GM18517 (cell line): ENCODE results near the gene KIF26A.

Source experiments
- ATAC-seq: cut with Tn5 transposase; IDR thresholded peaks from one replicate; pipeline ENCODE4 v1.9.1; 2021; ENCODE audit warnings: mild to moderate bottlenecking, moderate library complexity; ENCODE audit not compliant: unreplicated experiment

Gene KIF26A

DNA sequence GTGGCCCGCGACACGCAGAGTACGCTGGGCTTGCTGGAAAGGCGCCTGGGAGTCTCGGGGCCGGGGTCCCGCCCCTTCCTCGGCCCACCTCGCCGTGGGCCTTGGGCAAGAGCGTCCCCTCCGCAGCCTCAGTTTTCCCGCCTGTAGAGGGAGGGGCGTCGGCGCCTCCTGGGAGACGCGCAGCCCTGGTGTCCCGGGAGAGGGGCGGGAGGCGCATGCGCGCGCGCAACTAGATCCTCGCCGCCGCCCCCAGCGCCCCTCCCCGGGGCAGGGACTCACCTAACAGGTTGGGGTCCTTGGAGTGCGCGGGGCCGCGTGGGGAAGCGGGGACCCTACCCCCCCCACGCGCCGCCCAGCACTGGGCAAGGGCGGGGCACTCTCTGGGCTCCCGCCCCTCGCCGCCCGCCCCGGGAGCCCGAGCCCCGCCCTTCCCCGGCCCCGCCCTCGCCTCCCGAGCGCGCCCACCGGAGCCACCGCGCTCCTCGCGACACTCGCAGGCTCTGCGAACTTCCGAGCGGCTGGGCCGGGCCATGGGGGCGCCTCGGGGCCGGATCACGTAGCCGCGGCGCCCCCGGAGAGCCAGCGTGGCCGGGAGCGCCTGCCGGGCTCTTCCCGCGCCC lies at the start of gene KIF26A:
KIF26A (plus strand) TSS at position 490 of the 620 bp plus-strand sequence. CDS start 136 bp downstream, outside the sequence.
- no peak for ATAC-seq

DNA sequence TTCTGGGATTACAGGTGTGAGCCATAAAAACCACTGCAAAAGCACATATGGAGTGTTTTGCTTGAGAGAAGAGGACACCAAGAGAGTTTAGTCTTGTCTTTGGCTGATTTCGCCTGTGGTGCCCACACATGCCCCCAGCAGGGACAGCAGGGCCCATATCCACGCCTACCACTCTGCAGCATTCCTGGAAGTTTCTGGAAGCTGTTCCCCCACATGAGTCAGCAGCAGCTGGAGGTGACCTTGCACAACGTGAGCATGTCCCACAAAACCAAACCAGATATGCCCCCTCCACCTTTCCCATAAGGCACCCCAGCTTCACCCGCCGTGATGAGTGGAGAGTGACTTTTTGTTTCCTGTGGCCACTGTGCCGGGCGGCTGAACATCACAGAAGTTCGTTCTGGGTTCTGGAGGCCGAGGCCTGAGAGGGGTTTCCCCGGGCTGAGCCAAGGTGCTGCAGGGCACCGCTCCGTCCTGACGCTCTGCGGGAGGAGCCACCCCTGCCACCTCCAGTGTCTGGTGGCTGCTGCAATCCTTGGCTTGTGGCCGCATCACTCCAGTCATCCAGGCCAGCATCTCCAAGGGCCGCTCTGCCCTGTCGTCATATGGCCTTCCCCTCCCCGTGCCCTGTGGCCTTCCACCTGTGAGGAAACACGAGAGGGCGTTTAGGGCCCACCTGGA lies 48.2 kb upstream of the KIF26A start:
- ATAC-seq = no peak

- no peak for ATAC-seq
Observed at GRCh38 chr14:104091061-104091926, 47.1 kb upstream of the KIF26A start.

DNA sequence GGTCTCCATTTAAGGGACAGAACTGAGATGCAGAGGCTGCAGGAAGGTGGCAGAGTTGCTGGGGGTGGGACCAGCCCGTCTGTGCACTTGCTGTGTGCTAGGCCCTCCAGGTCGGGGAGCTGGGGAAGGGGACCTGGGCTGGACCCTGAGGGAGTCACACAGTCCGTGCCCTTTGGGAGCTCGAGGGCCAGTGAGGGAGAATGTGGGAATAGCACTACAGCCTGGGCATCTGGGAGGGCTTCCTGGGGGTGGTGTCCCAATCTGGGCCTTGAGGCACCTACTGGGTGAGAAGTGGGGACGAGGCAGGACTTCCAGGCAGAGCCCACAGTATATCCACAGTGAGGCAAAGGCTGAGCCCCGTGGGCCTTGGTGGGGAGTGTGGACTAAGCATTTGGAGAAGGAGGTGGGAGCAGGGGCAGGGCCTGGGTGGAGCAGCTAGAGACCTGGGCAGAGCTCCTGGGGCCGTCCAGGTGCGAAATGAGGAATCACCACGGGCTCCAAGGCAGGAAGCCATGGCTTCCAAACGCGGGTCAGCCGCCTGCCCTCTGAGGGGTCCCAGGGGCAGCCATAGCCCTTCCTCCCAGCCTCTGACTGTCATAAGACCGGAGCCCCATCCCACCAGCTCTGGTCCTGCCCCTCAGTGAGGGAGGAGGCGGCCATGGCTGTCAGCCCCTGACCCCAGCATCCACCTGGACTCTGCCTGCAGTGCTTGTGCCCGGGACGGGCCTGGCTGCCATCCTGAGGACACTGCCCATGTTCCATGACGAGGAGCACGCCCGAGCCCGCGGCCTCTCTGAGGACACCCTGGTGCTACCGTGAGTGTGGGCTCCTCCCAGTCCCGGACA lies 46.2 kb upstream of the KIF26A start:
- no peak for ATAC-seq

DNA sequence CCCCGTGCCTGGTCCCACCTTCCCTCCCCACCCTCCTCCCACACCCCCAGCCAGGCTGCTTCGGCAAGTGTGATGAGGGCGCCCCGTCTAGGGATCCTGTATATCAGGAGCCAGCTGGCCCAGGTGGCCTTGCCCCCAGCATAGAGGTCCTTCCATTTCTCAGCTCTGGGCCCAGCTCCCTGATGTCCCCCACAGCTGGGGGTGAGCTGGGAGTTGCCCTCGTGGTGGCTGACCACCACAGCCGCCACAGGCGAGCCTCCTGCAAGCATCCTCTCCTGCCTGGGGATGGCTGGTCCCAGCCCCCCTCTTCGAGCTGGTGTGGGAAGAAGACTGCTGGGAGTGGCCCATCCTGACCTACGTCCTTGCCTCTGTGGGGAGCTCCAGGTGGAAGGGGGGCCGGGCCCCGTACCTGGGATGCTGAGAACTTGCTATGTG lies 45.4 kb upstream of the KIF26A start:
- no peak for ATAC-seq

DNA sequence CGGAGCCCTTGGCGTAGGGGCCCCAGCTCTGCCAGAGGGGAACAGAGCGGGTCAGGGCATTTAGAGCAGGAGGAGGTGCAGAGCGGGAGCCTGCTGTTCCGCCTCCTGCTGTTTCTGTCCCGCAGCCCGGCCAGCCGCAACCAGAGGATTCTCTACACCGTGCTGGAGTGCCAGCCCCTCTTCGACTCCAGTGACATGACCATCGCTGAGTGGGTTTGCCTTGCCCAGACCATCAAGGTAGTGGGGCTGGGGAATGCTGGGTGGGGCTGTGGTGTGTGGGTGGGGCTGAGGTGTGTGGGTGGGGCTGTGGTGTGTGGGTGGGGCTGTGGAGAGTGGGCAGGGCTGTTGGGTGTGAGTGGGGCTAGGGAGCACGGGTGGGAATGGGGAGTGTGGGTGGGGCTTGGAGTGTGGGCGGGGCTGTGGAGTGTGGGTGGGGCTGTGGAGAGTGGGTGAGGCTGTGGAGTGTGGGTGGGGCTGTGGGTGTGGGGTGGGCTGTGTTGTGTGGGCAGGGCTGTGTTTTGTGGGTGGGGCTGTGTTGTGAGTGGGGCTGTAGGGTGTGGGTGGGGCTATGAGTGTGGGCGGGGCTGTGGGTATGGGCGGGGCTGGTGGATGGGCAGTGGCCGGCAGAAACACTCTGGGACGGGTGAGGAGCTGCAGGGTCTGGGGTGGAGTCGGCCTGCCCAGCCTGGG lies 44.9 kb upstream of the KIF26A start:
- no peak for ATAC-seq

DNA sequence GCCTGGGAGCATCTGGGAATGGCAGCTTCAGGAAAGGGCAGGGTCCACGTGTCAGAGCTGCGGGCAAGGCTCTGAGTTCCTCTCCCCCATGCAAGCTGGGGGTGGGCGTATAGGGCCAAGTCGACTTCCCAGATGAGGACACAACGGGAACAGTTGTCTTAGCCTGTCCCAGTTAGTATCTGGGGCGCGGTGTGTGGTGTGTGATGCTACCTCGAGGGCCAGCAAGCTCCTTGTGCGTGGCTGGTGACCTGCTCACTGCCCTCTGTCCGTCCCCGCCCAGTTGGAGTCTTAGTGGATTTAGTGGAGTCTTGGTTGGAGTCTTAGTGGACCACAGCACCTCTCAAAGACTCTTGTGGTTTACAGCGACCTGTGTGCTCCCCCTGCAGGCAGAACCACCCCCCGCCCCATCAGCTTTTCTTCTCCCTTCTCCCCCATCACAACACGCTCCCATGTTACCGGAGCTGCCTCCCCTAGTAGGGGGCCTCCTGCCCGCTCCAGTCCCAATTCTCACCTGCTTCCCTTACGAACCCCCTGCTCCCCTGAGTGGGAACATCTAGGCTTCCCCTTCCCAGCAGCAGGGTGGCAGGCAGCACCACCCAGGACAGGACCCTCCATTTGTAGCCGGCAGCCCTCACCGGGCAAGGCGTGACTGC lies 44.2 kb upstream of the KIF26A start:
- ATAC-seq = no peak

- no peak for ATAC-seq
Observed at GRCh38 chr14:104094709-104095425, 43.5 kb upstream of the KIF26A start.

- no peak for ATAC-seq
Observed at GRCh38 chr14:104095426-104096310, 42.7 kb upstream of the KIF26A start.

- no peak for ATAC-seq
Observed at GRCh38 chr14:104096318-104096717, 42.1 kb upstream of the KIF26A start.

DNA sequence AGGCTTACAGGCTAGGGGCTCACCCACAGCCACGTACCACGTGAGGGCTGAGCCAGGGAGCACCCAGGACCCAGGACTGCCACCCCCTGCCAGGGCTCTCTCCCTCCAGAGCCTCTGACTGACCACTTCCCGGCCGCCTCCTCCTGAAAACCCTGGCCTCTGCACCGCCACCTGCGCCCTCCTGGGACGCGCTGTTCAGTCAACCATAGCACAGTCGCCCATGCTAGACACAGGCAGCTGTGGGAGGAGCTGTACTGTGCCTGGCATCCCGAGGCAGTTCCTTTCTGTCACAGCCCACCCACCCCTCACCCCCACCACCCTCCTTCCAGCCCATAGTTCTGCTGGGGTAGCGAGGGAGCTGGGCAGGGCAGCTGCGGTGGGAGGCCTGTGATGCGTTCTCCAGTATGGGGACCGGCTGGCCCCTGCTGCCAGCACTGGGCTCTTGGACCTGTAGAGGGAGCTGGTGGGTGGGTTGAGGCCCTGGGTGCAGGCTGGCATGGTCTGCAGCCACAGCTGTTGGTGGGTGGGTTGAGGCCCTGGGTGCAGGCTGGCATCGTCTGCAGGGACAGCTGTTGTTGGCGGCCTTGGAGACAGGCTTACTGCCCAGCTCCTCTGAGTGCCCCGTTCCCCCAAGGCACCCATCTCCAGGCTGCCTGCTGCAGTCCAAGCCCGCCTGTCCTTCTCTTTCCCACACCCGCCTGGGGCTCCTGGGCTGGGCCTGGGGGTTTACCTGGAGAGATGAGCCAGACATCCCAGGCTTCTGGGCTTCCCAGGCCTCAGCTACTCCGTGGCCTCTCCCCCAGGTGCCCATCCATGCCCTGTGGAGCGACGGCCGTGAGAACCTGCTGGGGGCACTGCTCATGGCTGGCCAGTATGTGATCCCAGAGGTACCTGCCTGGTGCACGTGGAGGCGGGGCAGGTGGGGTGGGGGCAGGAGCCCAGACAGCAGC lies 41.4 kb upstream of the KIF26A start:
- ATAC-seq = no peak

DNA sequence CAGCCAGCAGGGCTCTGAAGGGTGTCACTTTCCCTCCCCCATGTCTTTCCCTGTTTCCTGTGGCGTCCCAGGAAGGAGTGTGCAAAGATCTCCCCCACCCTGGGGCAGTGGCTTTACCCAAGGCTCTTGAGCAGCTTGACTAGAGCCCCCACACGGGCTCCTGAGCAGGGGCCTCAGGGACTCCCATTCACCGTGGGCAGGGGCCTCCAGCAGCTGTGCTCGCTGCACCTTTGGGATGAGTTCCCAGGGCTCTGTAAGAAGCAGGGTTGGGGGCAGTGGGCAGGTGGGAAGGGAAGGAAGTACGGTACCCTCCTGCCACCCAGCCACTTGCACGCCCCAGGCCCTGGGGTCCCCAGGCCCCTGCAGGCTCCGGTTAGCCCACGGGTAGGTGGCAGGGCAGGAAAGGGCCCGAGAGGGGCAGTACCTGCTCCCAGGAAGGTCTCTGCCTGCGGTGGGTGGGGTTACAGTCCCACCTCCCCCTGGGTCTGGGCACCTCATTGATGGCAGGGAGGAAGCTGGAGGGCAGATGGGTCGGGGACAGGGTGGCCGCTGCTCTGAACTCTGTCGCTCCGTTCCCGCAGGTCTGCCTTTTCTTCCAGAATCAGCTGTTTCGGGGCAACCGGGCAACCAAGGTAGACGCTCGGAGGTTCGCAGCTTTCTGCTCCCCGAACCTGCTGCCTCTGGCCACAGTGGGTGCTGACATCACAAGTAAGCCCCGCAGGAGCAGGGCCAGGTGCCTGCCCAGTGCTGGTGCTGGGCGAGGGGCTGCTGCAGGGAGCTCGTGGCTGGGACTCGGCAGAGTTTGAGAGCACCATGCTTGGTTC lies 39.9 kb upstream of the KIF26A start:
- no peak for ATAC-seq

DNA sequence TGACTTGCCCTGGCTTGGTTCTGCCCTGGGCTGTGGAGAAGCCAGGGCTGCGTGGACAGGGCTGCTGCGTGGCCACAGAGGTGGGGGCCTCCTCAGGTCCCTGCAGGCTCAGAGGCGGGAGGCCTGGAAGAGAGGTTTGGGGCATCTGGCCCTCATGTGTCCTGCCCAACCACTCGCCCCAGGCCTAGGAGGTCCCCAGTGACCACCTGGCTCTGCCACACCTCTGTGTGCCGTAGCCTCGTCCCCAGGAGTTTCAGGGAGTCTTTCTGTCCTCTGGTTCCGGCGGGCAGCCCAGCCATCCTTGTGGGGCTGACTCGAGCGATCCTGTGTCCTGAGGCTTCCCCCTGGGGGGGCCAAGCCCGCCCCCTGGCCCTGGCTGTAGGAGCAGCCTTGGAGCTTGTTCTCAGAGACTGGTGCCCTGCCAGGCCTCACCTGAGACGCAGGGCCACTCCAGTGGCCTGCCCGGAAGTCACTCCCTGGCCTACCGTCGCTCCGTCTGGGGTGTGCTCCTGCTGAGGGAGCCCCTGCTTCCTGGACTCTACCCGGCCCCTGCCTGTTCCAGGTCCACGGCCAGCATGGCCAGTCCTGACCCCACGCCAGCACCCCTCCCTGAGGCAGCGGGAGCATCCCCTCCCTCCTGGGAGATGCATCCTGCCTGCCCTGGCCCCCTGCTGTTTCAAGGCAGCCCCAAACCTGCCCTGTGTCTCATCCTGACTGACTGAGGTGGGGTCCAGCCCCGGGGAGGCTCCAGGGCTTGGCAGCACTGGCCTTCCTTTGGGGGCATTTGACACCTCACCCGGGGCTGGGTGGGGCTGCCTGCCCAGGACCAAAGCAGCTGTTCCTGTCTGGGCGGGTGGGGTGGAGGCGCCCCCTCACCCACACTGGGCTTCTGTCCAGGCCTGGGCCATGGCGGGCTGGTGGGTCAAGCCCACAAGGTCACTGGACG lies 39.0 kb upstream of the KIF26A start:
- ATAC-seq = no peak

DNA sequence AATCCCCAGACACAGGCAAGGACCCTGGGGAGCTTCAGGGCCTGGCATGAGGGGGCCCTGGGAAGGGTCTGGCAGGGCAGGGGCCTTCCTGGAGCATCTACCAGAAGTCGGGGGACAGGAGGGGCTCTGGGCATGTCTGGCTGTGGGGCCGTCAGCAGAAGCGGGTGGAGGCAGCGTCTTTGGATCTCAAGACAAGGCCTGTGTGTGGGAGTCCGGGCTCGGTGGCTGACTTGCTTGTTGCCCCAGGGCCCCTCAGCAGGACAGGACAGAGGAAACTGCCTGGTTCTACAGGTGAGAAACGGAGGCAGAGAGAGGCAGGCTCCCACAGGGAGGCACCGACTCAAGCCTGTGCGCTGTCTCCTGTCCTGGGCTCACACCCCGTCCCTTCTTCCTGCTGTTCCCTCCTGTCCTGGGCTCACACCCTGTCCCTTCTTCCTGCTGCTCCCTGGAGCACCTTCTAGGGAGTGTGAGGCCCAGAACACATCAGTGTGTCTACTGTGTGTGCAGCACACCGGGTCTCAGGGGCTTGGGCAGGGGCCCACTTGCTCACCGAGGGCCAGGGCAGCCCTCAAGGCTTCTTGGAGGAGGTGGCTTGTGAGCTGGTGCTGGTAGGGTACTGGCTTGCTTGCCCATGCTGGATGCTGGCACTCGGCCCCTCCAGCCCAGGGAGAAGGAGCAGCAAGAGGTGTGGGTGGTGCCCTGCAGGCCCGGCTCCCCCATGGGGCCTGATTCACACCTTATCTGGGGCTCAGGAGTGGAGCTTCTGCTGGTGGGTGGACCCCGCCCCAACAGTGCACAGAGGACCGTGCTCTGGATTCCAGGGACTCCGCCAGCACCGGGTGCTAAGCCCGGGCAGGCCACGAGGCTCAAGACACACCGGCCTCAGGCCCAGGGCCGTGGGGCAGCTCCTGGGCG lies 38.0 kb upstream of the KIF26A start:
- no peak for ATAC-seq
